Measurements from ENCODE around the gene FAM193A.
"Not testable (repeated sequence)": the region's sequence is repeated elsewhere in the genome, so short reads cannot be mapped to it uniquely, and the experiment has no call there.

The FAM193A gene
- 9.2 to 44.4 (median 18.7) reads per million in 18 experiments for total RNA-seq

DNA sequence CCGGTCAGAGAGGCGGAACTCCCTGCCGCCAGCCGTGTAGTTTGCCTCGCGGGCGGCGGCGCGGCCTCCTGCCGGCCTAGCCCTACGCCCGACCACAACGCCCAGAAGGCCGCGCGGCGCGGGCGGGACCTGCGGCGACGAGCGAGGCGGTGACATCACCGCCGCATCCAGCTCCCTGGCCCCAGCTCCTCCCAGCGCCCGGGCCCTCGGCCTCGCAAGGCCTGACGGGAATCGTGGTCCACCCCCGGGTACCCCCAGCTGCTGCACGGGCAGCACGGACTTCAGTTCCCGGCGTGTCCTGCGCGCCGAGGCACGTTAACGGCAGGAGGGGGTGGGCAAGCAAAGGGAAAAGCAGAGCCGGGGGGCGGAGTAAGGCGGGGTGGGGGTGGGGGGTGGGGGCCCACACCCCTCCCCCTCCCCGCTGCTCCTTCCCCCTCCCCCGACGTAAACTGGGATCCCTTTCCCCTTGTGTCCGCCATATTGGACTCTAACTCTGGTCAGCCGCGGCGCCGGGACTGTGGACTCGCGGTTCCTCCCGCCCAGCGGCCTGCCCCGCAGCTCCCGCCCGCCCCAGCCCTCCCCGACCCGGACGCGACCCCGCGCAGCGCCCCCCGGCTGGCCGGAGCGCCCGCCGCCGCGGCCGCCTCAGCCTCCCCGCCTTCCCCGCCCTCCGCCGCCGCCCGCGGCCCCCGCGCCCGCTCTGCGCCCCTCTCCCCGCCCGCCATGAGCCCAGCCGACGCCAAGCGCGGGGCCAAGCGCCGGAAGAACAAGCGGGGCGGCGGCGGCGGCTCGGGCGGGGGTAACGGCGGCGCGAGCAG is at the start of gene FAM193A:
TSS of gene FAM193A (plus strand) at position 455 of the 818 bp plus-strand sequence. CDS start at position 724, 269 bp downstream.
- peak; percentile 99 to 100 for DNase-seq

DNA sequence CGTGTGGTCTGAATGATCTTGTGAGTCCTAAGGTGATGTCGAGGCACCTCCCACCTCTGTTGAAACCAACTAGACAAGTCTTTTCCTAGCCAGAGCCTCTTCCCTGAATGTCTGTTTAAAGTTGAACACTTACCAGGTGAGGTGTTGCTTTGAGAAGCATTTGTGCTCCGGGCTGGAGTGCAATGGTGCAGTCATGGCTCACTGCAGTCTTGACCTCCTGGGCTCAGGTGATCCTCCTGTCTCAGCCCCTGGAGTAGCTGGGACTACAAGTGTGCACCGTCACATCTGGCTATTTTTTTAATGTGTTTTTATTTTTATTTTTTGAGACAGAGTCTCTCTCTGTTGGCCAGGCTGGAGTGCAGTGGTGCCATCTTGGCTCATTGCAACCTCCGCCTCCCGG is 49.5 kb upstream of the FAM193A start:
- no peak for DNase-seq

DNA sequence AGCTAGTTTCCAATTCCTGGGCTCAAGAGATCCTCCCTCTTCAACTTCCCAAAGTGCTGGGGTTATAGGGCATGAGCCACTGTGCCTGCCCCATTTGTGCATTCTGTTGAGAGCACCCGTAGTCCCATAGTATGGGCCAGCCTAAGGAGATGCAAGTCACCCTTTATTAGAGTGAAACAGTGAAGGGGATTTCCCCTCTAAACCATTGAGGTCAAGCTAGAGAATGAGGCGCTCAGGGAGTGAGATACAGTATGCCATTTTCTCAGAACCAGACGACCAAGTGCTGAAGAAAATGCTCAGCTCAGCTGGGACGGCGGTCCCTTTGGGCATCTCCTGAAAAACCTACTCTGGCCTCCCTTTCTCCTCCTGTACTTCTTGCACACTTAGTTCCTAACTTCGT is 48.8 kb upstream of the FAM193A start:
- no peak for DNase-seq

DNA sequence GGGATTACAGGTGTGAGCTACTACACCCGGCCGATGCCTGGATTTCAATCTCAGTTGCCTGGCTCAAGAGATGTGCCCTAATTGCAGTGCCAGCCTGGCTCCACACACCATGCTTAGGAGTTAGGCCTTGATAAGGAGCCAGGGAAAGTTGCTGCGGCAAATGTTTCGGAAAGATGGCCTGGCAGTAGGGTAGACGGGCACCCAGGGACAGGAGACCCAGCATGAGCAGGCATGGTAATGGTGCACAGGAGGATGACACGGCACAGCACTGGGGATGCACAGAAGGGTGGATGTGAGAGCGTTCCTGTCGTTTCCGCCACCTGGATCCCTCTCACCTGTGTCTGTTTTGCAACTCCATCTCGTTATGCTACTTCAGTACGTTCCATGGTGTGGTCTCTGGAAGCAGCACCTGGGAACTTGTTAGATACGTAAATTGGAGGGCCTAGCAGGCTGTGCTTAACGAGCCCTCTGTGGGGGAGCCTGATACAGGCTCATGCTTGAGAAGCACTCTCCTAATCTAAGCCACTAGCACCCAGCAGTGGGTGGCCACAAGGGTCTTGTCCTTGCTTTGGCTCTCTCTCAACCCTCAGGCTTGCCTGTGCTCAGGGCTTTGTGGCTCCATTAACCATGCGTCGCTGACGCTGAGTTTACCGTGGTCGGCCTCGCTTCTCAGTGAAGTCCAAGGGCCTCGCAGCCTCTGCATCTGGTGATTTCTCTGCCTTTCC is 47.2 kb upstream of the FAM193A start:
- DNase-seq = no peak

DNA sequence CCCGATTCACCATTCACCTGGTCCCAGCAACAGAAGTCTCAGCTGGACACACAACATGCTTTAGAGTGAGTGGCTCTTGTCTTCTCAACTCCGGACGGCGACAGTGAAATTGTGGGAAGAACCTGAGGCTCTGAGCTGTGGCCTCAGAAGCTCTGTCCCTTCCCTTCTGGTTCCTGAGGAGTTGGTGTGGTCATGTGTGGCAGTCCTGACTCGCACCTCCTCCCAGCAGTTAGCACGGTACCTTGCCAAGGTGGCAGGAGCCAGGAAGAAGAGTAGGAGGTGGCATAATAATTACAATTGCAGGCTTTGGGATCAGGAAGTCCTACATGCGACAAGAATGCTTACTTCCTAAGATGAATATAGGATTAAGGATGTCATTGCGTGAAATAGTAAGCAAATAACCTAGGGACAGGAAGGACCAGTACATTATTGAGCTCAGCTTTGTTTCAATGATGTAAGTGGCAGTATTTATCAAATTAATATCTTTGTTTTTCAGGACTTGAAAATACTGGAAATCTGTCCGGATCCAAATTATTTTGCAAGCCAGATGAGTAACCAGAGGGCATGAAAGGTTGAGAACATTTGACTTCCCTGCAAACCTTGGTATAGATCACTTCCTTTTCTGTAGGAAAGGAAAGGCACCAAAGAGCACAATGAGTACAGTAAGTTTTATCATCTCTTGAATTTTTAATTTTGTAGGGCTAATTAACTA is 46.5 kb upstream of the FAM193A start:
- peak in 1 of 2 donors; percentile 37 for DNase-seq

- peak in 1 of 2 donors; percentile 22 for DNase-seq
Observed at GRCh38 chr4:2492970-2493369, 43.5 kb upstream of the FAM193A start.

DNA sequence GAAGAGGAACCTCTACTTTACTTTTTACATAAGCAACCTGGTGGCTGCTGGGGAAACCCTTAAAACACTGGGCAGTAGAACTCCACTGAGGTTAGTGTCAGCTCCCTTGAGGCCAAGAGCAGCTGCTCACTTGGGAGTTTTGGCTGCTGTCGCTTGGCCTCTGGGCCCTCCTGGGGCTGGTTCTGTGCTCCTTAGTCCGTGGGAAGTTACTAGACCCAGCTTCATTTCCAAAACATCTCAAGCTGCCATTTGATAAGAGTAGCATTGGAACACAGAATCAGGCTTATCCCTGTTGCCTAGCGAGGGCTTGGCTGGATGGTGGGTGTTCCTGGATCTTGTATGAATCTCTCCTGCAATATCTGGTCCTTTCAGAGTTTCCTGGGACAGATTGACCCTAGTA is 41.5 kb upstream of the FAM193A start:
- DNase-seq = no peak

DNA sequence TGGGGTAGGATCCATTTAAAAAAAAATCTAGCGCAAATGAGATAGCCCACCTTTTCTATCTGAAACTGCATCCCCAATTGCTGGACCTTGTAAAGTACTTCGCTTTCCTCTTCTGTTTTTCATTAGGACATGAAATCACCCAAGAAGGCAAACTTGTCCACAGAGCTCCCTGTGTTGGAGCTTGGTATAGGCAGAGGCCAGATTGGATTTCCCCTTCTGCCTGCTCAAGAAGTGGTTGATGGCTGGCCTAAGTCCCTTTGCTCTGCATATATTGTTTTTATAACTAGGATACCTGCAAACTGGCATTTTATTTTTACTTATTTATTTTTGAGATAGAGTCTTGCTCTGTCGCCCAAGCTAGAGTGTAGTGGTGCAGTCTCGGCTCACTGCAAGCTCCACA is 39.1 kb upstream of the FAM193A start:
- DNase-seq = no peak

DNA sequence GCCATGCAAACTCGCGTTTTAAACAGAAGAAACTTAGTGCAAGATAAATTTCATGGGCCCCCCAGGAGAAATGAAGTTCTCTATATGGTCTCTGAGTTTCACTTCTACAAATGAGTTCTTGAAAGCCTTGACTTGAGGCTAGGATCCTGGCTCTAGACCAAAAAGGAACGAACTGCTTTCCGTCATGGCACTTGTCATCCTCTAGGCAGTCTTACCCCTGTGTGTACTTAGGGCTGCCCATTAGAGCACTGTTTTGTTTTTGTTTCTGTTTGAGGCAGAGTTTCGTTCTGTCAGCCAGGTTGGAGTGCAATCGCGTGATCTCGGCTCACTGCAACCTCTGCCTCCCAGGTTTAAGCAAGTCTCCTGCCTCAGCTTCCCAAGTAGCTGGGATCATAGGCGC is 38.5 kb upstream of the FAM193A start:
- DNase-seq = peak; percentile 87 to 88

GRCh38 chr4:2500547-2500946 is 35.9 kb upstream of the FAM193A start:
- no peak for DNase-seq

DNA sequence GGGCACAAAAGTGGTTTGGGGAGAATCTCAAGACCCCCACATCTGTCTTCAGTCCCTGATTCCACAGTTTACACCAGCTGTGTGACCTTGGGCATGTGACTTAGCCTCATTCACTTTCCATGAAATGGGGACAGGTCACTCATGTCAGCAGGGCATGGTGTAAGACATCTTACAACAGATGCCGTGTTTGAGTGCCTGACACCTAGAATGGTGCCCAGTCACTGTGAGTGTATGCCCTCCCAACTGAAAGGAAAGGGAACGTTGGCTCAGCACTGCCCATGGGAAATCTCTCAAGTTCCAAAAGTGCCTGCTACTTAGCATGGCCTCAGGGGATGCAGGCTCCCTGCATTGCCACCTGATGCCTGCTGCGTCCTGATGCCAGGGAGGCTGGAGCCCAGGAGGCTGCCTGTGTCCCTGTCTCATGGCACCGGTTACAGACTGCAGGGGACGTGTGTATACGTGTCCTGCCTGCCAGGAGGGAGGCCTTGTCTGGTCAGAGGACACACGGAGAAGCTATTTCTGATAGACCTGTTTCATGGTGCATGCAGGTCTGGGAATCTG is 35.3 kb upstream of the FAM193A start:
- DNase-seq = no peak

DNA sequence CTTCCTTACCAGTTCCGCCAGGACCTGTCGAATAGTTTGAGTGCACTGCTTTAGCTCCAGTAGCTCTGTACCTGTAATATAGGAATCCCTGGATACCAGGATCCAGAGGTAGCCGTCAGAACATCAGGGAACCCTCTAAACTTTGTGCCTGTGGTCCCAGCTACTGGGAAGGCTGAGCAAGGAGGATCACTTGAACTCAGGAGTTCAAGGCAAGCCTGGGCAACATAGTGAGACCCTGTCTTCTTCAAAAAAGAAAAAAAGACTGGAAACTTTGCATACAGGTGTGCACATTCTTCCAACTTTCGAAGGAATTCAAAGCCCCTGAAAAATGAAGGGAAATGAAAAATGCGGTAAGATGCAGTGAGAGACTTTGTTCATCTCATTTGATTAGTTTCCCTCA is 32.6 kb upstream of the FAM193A start:
- no peak for DNase-seq

GRCh38 chr4:2507259-2507658 is 29.2 kb upstream of the FAM193A start:
- no peak for DNase-seq

GRCh38 chr4:2507855-2508254 is 28.6 kb upstream of the FAM193A start:
- no peak for DNase-seq

- no peak for DNase-seq
Observed at GRCh38 chr4:2510351-2511259, 25.8 kb upstream of the FAM193A start.

- DNase-seq = no peak
Observed at GRCh38 chr4:2511645-2512131, 24.8 kb upstream of the FAM193A start.

- no peak for DNase-seq
Observed at GRCh38 chr4:2512396-2513135, 23.9 kb upstream of the FAM193A start.

DNA sequence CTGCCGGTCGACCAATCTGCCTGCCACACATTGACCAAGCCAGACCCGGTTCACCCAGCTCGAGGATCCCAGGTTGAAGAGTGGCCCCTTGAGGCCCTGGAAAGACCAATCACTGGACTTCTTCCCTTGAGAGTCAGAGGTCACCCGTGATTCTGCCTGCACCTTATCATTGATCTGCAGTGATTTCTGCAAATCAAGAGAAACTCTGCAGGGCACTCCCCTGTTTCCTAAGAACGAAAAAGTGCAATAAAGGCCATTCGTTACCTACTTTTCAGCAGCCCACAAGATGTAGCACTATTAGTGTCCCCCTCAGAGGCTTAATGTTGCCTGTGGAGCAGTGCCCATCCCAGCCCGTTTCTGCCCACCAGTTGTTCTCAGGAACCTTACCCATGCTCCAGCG is 22.3 kb upstream of the FAM193A start:
- DNase-seq = not testable (repeated sequence)

GRCh38 chr4:2514944-2515343 is 21.5 kb upstream of the FAM193A start:
- not testable (repeated sequence) for DNase-seq

GRCh38 chr4:2515830-2516550 is 20.5 kb upstream of the FAM193A start:
- DNase-seq = no peak

All from inflammatory macrophage (primary cell).